Choroid plexus epithelial cell (primary cell): ENCODE data around the gene TDRD3.

Experiments used
- DNase-seq: peaks from one replicate; pipeline ENCODE4 v3.0.0-alpha.2; 2010; ENCODE audit warnings: low read depth
- H3K4me3 ChIP-seq: 2 replicates; pipeline ENCODE4 v1.5.1; 2011; ENCODE audit warnings: low read depth, mild to moderate bottlenecking, control low read depth, low read length, moderate library complexity
- CTCF ChIP-seq: conservative IDR thresholded peaks from 2 replicates; pipeline ENCODE4 v1.5.1; 2011; ENCODE audit warnings: low read depth, mild to moderate bottlenecking, control low read depth, inconsistent platforms, low read length, moderate library complexity

Gene TDRD3

GRCh38 chr13:60623151-60623550 is 226.1 kb downstream of the TDRD3 start:
- no peak for TF ChIP-seq CTCF
- no peak overlapping the region for H3K4me3 ChIP-seq
- no peak for DNase-seq
